Medulla oblongata (tissue), 1 donor: ENCODE data around the gene CCDC197.

ENCODE experiments used
- DNase-seq: peaks from one replicate; pipeline ENCODE4 v3.0.0-alpha.2; 2015; ENCODE audit errors: extremely low spot score

The CCDC197 gene

DNA sequence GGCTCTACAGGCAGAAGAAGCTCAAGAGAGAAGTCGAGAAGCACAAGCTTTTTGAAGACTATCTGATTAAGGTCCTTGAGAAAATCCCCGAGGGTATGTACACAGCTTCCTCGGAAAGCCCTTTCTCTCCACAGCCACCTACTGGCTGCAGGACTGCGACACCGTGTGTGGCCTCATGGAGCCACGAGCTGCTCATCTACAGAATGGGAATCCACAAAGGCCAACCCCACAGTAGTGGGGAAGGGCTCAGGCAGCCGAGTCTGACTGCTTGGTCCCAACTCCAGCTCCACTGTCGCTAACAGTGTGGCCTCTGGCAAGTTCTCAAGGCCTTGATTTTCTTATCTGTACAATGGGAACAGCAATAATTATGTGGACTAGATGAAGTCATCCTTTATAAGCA is 2.5 kb downstream of the CCDC197 start:
- no peak for DNase-seq

DNA sequence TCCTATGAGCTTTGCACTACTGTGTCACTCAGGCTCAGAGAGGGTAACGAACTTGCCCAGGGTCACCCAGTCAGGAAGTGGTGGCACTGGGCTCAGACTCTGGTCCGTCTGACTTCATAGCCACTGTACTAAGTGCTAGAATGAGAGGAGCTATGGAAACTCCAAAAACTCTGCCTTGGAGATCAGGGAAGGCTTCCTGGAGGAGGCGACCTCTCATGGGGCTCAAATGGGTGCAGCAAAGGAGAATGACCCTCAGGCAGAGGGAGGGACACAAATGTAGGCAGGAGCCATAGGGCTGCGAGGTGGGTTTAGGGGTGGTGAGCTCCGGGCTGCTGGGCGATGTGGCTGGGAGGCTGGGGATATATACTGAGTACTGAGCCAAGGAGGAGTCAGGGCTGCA is 3.2 kb downstream of the CCDC197 start:
- DNase-seq, result no peak

DNA sequence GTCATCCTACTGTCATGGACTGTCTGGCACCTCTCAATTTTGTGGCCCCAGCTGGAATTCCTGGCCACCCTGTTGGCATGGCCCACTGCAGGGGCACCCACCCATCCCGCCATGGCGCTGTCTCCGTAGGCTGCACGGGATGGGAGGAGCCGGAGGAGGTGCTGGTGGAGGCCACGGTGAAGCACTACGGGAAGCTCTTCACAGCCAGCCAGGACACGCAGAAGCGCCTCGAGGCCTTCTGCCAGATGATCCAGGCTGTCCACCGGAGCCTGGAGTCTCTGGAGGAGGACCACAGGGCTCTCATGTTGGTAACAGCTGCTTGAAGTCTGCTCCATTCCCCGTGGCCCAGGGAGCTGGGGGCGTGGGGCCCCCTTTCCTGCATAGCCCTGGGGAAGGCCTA is 3.9 kb downstream of the CCDC197 start:
- DNase-seq, result no peak

DNA sequence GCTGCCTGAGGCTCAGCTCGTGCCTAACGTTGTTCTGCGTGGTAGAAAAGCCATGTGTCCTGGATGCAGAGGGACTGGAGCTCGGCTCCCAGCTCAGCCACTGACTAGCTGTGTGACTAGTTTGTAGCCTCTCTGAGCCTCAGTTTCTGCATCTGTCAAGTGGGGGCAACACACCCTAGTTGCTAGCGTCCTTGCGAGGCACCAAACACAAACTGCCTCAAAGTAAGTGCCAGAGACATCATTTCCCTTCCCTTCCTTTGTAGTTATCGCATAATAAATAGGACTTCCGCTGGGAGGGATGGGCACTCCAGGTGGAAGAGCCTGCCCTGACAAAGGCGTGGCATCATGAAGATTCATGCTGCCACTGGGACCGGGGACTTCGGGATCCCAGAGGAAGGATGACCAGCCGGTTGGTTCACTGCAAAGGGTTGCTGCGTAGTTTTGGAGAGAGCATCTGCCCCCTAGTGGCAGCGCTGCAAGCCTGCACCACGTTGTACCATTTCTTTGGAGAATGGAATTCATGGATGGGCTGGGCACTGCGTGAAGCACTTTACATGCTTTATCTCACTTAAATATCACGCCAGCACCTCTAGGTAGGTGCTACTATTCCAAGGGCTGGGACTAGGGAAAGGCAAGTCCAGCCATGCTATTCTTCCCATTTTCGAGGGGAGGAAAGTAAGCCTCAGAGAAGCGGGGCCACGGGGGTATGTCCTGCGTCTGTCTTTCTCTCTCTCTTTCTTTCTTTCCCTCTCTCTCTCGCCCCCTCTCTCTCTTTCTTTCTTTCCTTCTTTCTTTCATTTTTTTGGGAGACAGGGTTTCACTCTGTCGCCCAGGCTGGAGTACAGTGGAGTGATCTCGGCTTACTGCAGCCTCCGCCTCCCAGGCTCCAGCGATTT is 4.6 kb downstream of the CCDC197 start:
- DNase-seq, result peak; percentile 76

DNA sequence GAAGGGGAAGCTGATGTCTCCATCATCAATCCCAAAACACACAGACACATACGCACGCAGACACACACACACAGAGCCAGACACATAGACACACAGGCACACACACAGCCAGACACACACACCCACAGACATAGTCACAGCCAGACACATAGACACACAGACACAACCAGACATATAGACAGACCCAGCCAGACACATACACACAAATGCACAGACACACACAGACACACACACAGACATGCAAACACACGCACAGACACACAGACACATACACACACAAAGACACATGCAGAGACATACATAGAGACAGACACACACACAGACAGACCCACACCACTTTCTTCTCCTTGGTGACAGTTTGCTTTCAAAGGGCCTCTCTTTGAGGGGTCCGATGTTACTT is 6.3 kb downstream of the CCDC197 start:
- DNase-seq, result no peak

DNA sequence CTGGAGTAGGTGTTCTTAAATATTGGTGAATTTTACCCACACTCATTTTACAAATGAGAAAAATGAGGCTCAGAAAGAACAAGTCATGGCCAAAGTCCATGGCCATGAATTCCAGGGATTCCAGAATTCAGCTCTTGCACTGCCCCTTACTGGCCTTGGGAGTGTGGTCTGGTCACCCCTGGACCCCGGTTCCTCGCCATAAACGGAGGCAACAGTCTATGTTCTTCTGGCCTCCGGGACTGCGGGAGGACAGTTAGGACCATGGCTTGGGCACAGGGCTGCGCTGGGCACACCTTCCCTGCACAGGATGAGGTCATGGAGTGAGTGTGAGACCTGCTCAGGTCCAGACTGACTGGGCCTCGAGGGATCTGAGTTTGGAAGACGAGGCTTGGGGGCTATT is 6.9 kb downstream of the CCDC197 start:
- no peak for DNase-seq

DNA sequence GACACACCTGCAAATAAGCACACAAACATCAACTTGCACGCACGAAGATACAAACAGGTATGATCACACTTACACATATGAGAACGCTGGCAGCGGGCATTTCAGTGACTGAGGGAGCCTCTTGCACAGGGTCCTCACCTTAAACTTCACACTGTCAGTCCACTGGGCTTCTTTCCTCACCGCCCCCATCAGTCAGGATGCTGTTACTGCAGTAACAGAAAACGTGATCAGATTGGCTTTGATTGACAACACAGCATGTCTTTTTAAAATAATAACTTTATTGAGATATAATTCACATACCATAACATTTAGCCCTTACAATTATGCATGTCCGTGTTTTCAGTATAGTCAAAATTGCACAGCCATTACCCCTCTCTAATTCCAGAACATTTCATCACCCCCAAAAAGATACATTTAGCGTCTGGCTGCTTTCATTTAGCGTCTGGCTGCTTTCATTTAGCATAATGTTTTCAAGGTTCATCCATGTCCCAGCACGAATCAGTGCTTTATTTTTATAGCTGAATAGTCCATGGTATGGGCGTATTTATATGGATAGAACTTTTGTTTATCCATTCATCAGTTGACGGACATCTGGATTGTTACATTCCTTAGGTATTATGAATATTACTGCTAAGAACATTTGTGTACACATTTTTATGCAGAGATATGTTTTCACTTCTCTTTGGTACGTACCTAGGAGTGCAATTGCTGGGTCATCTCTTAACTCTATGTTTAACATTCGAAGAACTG is 8.4 kb downstream of the CCDC197 start:
- DNase-seq, result no peak

DNA sequence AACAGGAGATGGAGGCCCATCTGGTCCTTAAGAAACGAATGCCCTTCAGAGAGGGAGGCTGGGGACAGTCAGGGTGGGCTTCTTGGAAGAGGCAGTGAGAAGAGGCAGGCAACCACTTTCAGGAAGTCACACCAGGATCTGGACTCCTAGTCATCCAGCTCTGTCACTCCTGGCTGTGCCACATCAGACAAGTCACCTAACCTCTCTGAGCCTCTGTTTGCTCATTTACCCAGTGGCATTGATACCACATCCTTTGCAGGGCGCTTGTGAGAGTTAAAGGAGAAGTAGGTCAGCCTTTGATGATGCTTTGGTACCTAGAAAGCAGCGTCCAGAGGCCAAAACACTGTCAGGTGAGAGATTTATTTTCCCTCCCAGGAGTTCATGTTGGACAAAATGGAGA is 11.1 kb downstream of the CCDC197 start:
- DNase-seq, result no peak

DNA sequence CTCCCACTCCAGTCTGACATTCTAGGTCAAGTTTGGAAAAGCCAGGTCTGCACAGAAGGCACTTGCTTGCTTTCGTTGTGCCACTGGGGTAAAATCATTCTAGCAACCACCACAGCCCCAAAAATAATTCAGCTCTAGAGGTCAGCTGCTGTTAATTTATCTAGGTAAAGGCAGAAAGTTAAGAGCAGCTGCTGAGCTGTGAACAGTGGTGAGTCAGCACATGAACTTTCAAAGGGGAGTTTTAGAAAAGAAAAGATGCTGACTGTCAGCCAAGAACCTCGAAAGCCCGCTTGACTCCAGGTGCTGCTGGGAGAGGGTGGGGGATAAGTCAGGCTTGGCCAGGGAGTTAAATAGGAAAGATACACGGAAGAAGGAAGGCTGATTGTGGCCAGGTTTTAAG is 12.7 kb downstream of the CCDC197 start:
- DNase-seq, result no peak

DNA sequence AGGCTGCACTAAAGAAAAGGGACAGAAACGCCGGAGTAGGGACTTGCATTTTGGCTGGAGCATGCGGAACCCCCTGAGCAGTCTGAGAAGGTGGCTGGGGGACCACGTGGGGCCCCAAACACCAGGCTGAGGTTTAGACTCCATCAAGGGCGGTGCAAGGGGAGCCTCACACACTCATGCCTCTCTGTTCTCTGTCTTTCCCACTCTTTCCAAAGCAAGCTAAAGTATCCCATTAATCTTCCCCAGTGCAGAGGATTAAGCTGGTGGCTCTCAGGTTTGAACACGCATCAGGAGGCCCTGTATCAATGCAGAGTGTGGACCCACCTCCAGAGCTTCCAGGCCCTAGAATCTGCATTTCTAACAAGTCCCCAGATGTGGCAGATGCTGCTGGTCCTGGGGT is 13.5 kb downstream of the CCDC197 start:
- DNase-seq, result no peak

DNA sequence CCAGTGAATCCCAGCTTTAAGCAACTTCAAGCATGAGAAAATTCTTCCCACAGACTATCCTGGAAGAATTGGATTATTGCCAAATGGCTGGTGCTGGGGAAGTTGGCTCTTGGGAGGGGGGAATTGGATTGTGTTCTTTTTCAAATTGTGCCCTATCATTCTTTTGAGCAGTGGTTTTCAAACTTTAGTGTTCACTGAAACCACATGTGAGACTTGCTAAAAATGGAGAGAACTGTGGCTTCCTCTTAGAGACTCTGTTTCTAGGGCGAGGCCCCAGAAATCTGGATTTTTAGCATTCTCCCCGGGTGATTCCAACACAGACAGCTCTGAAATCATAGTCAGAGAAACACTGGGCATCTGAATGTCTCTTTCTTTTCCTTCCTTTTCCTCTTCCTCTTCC is 14.7 kb downstream of the CCDC197 start:
- DNase-seq, result no peak

DNA sequence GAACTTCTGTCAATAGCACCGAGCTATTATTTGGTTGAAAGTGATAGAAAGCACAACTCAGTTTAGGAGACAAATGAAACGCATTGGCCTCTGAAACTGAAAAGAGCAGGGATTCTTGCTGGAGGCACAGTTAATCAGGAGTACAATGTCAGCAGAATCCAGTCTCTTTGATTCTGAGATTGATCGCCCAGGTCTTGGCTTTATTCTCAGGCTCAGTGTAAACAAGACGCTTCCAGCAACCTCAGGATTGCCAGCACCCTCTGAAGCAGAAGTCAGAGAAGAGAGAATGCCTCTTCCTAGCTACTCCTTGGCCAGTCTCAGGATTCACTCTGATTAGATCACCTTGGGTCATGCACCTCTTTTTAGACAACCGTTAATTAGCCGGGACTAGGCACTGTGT is 17.3 kb downstream of the CCDC197 start:
- DNase-seq, result no peak

DNA sequence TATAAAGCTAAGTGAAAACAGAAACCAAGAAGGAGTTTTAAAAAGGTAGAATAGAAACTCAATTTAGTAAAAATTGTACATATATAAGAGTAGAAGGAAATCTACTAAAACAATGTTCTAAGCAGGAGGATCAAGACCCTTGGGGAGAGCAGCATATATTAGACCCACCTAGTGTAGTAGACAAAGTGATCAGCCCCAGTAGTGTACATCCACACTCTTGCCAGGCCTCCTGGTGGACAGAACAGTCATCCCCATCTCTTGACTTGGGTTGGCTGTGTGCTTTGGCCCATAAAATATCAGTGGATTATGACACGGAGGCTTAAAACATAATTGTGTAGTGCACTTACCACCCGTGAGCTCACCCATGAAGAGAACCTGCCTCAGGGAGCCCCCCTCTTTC is 18.1 kb downstream of the CCDC197 start:
- DNase-seq, result no peak

DNA sequence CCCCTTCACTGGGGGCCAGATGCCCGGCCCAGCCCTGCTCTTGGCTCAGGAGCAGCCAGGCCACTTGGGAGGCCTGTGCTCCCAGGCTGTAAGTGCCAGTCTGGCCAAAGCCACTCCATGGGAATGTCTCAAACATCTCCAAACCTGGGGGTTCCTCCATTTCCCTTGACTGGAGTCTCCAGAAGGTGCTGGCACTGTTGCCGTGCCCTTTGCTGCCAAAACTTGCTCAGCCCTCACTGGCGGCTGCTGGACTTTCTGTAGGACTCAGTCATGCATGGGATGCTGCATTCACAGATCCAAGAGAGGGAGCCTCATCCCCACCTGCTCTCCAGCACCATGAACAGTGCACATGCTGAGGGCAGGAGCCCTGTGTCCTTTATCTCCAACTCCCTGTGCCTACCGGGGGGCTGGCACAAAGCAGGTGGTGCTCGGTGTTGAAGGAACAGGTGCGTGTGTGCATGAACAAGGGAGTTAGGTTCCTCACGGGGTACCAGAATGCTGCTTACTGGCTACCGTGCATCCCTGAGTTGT is 19.4 kb downstream of the CCDC197 start:
- no peak for DNase-seq

DNA sequence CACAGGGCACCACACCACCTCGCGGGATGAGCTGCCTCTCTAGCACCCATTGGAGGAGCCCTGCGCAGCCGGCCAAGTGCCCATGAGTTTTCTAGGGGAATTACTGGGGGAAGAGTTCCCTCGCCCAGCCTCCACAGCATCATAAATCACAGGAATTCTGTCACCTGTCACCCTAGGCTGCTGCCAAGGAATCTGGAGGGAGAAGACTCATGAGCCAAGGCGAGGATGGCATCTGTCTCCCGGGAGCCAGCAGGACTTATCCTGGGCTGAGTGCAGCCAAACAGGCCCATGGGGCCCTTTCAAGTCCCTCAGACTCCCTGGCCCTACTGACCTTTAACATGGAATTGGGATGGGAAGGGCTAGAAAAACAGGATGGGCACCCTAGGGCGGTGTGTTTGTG is 21.2 kb downstream of the CCDC197 start:
- no peak for DNase-seq

DNA sequence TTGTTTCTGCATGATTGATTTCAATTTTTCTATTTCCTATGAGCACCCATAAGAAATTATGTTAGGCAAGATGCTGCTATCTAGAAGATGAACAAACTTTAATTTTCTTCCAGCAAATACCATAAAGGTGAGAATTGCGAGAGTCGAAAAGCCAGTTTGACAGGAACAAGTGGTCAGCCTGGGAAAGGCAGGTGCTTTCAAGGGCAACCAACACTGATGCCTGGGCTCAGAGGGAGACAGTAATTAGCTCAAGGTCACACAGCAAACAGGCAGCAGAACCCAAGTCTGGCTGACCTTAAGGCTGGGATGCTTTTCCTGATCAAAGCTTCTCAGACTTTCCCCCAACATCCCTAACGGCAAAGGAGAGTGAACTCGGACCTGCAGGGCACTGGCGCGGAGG is 22.2 kb downstream of the CCDC197 start:
- no peak for DNase-seq

DNA sequence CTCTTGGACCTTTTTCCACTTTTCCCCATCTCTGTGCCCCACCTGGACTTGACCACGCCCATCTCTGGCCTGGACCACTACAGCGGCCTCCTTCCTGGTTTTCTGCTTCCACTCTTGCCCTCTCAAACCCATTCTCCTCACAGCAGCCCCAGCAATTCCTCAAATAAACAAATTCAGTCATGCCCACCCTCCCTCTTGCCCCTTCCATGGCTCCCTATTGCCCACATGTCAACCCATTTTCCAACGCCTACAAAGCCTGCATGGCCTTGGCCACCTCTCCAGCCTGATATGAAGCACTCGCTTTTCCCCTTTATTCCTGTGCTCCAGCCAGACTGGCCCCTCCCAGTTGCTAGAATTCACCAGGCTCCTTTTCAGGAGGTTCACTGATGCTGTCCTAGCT is 23.2 kb downstream of the CCDC197 start:
- DNase-seq, result no peak

DNA sequence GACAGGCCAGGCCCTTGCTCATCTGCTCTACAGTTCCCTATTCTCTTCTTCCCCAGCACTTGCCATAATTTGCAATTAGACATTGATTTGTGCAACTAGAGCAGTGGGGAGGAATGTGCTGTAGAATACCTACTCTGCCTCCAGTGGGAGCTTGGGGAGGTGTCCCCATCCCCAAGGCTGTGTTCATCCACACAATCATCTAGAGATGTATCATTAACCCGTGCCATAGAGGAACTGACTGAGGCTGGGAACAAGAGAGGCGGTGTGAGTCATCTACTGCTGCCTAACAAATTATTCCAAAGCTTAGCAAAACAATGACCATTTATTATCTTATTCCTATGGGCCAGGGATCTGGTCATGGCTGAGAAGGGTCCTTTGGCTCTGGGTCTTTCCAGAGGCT is 23.9 kb downstream of the CCDC197 start:
- no peak for DNase-seq

DNA sequence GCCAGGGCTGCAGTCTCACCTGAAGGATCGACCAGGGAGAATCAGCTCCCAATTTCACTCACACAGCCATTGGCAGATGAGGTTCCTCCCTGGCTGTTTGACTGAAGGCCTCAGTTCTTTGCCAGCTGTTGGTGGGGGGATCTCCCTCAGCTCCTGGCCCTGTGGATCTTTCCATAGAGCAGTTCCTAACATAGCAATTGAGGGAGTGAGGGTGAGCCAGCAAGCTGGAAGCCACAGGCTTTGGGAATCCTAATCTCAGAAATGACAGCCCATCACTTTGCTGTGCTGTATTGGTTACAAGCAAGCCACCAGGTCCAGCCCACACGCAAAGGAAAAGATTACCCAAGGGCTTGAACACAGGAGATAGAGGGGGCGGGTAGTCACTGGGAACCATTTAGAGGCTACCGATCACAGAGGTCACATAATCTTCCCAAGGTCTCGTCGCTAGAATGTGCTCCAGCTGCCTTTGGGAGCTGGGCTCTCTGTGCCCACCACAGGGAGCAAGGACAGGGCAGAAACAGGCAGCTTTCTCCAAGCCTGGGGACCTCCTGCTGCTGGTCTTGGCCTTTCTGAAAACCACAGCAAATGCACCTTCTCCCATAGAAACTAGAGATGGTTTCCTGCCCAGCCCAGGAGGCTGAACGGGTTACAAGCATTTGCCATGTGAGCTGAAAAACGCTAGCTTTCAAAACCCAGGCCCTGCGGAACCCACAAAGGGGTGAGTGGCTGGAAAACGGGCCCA is 24.5 kb downstream of the CCDC197 start:
- DNase-seq, result no peak

DNA sequence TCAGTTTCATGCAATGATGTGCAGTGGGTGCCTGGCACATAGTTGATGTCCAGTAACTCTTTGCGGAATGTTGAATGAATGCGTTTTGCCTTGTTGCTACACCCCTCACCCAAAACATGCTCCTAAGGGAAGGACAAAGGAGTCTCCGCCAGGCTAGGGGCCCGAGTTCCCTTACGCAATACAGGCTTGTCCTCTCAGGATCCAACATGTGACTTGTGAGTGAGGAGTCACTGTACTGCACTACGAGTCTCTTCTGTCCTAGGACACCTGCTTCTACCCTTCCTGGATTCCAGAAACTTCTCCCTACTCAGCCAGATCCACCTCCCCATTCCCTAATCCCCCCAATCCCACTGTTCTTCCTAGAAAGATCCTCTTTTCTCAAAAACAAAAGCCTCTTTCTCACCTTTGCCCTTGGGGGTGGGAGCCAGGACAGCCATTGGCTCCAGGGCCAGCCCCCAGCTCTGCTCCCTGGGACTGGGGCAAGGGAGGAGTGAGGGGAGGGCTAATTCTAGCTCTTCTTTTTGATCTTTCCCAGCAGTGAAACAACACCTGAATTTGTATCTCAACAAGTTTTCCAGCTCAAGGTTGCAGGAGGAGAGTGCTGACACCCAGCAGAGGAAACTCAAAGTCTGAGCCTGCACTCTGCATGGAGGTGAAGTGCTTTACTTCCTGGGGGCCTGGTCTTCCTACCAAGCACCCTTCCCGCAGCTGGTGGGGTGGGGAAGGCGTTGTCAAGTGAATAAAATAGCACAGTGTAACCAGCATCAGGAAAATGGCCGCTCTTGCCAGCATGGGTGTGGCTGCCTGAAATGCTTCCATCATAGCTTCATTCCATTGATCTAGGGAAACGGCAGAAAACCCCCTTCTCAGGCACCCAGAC is 25.7 kb downstream of the CCDC197 start:
- no peak for DNase-seq

DNA sequence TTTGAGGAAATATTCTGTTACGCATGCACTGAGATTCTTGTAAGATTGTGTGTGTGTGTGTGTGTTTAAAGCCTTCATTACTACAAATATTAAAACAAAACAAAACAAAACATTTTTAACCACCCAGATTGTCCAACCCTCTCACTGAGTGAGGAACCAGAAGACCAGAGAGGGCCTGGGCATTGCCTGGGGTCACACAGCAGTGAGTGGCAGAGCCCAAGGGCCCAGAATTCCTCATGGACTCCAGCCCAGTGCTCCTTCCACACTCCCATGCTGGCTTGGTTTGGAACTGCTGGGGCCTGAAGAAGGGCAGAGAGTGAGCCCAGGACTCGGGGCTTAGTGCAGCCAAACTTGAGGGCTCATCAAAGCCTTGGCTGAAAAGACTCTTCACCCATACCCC is 27.4 kb downstream of the CCDC197 start:
- DNase-seq, result no peak
